HCT116 (cell line): ENCODE data around the gene RANBP17. TPM values are rescaled to one million over a fixed set of nuclear protein-coding genes. Genes with fewer than 3 reads are reported as not detected.

Experiments used
- ATAC-seq: fragments of 200-7000 bp; cut with Tn5 transposase; 2 replicates; pipeline ENCODE4 v1.9.1; 2020; ENCODE audit warnings: mild to moderate bottlenecking, moderate library complexity
- BruUV-seq: library from RNA; stranded (reverse); fragments of 400-500 nt; replicated peaks from 2 replicates; lab custom pipeline; 2021; lab: Mats Ljungman, UMichigan
- CTCF ChIA-PET: fragments of 300-600 bp; sonication (Branson Sonifier 250); formaldehyde crosslinking; loops from one replicate; lab custom pipeline; 2021; ENCODE audit warnings: antibody characterized with exemption; lab: Charles Lee
- POLR2A ChIA-PET: fragments of 300-600, 350-600 bp; sonication (Branson Sonifier 250); formaldehyde crosslinking; loops from one replicate; lab custom pipeline; 2021; ENCODE audit warnings: antibody characterized with exemption; lab: Charles Lee
- RAD21 ChIA-PET, 2 experiments: fragments of 300-600 bp; sonication (Branson Sonifier 250); formaldehyde crosslinking; loops; one replicate each; lab custom pipeline; 2023; ENCODE audit warnings: low total read pairs in 2 of 2; ENCODE audit not compliant: uncharacterized antibody in 2 of 2, unreplicated experiment in 2 of 2, low non-redundant PET in 1 of 2; lab: Charles Lee
- DNase-seq: peaks from one replicate; pipeline ENCODE4 v3.0.0-alpha.2; 2010; ENCODE audit warnings: low read depth, low spot score
- H2AFZ ChIP-seq: fragments of 200-600 bp; shearing (Covaris generic), sonication (generic); 2 replicates; pipeline ENCODE4 v1.6.1; 2017; ENCODE audit warnings: low read depth, mixed run types, mixed read lengths, antibody characterized with exemption, low read length; ENCODE audit not compliant: poor library complexity, severe bottlenecking
- H3K27ac ChIP-seq: 2 replicates; pipeline ENCODE4 v1.5.1; 2012; ENCODE audit warnings: low read depth, low read length
- H3K27me3 ChIP-seq: fragments of 200-600 bp; sonication (generic); 2 replicates; pipeline ENCODE4 v1.6.1; 2016; ENCODE audit warnings: mixed run types, low read length, mixed read lengths; ENCODE audit not compliant: insufficient read depth
- H3K36me3 ChIP-seq, 2 experiments: fragments of 200-500 bp in 1 of 2; fragments of 200-600 bp in 1 of 2; sonication (Bioruptor generic) in 1 of 2; sonication (generic) in 1 of 2; 2 replicates each; pipeline versions ENCODE4 v1.5.1 to v1.6.1; 2014 to 2016; ENCODE audit warnings: low read length in 2 of 2, inconsistent platforms in 1 of 2, mixed read lengths in 1 of 2, mixed run types in 1 of 2; ENCODE audit not compliant: insufficient read depth in 2 of 2, control insufficient read depth in 1 of 2
- H3K4me1 ChIP-seq, 2 experiments: fragments of 200-600 bp in 1 of 2; sonication (generic) in 1 of 2; 2 replicates each; pipeline versions ENCODE4 v1.5.1 to v1.6.1; 2012 to 2017; ENCODE audit warnings: low read length in 2 of 2, inconsistent platforms in 1 of 2, mild to moderate bottlenecking in 1 of 2, mixed read lengths in 1 of 2, mixed run types in 1 of 2, moderate library complexity in 1 of 2; ENCODE audit not compliant: insufficient read depth in 2 of 2, control insufficient read depth in 1 of 2
- H3K4me2 ChIP-seq: fragments of 200-600 bp; sonication (generic); 2 replicates; pipeline ENCODE4 v1.6.1; 2017; ENCODE audit warnings: mixed run types, low read length, mixed read lengths
- H3K4me3 ChIP-seq, 2 experiments: fragments of 200-600 bp in 1 of 2; sonication (generic) in 1 of 2; replicated peaks in 1 of 2; 2 replicates each; pipeline ENCODE4 v1.5.1; 2011 to 2016; ENCODE audit warnings: low read length in 2 of 2, control low read depth in 1 of 2, low read depth in 1 of 2, mild to moderate bottlenecking in 1 of 2, mixed read lengths in 1 of 2, mixed run types in 1 of 2
- H3K79me2 ChIP-seq: fragments of 200-600 bp; sonication (generic); 2 replicates; pipeline ENCODE4 v1.6.1; 2017; ENCODE audit warnings: mild to moderate bottlenecking, mixed run types, low read length, moderate library complexity, mixed read lengths; ENCODE audit not compliant: insufficient read depth
- H3K9ac ChIP-seq: fragments of 200-600 bp; sonication (generic); 2 replicates; pipeline ENCODE4 v1.6.1; 2016; ENCODE audit warnings: low read length, mixed read lengths
- H3K9me2 ChIP-seq: fragments of 200-600 bp; sonication (generic), shearing (Covaris generic); 2 replicates; pipeline ENCODE4 v1.6.1; 2017; ENCODE audit warnings: mixed run types, mild to moderate bottlenecking, moderate library complexity; ENCODE audit not compliant: insufficient read depth
- H3K9me3 ChIP-seq, 2 experiments: fragments of 200-500 bp in 1 of 2; fragments of 200-600 bp in 1 of 2; sonication (Bioruptor generic) in 1 of 2; sonication (generic) in 1 of 2; 2 replicates each; pipeline ENCODE4 v1.6.1; 2014 to 2017; ENCODE audit warnings: low read length in 2 of 2, mixed read lengths in 2 of 2, inconsistent platforms in 1 of 2, low read depth in 1 of 2, mild to moderate bottlenecking in 1 of 2, mixed run types in 1 of 2, moderate library complexity in 1 of 2; ENCODE audit not compliant: control insufficient read depth in 1 of 2, insufficient read depth in 1 of 2
- H4K20me1 ChIP-seq: fragments of 200-600 bp; sonication (generic), shearing (Covaris generic); 2 replicates; pipeline ENCODE4 v1.6.1; 2017; ENCODE audit warnings: mixed run types, mild to moderate bottlenecking, moderate library complexity; ENCODE audit not compliant: insufficient read depth
- CBX3 ChIP-seq: IDR thresholded peaks from 2 replicates; pipeline ENCODE4 v1.6.1; 2012; ENCODE audit warnings: low read depth
- CEBPB ChIP-seq: IDR thresholded peaks from 2 replicates; pipeline ENCODE4 v1.6.1; 2012; ENCODE audit warnings: low read depth
- EGR1 ChIP-seq: IDR thresholded peaks from 2 replicates; pipeline ENCODE4 v1.6.1; 2012; ENCODE audit warnings: low read depth
- ELF1 ChIP-seq: IDR thresholded peaks from 2 replicates; pipeline ENCODE4 v1.6.1; 2012; ENCODE audit warnings: low read depth, borderline replicate concordance
- JUND ChIP-seq: IDR thresholded peaks from 2 replicates; pipeline ENCODE4 v1.6.1; 2012
- MAX ChIP-seq: IDR thresholded peaks from 2 replicates; pipeline ENCODE4 v1.6.1; 2012
- POLR2A ChIP-seq: IDR thresholded peaks from 2 replicates; pipeline ENCODE4 v1.7.0; 2011; ENCODE audit warnings: borderline replicate concordance; ENCODE audit not compliant: insufficient read depth, insufficient read length; ENCODE audit errors: extremely low read depth
- POLR2AphosphoS5 ChIP-seq: IDR thresholded peaks from 2 replicates; pipeline ENCODE4 v1.6.1; 2011; ENCODE audit warnings: mild to moderate bottlenecking, low read depth, low read length, moderate library complexity
- SRF ChIP-seq: IDR thresholded peaks from 2 replicates; pipeline ENCODE4 v1.6.1; 2012; ENCODE audit warnings: low read depth
- YY1 ChIP-seq: IDR thresholded peaks from 2 replicates; pipeline ENCODE4 v1.6.1; 2011; ENCODE audit warnings: low read length, low read depth, moderate library complexity, mild to moderate bottlenecking; ENCODE audit not compliant: insufficient replicate concordance; ENCODE audit errors: extremely low read depth
- intact Hi-C: fragments of 100-400 bp; cut with micrococcal nuclease; formaldehyde crosslinking; loops from 2 replicates; pipeline ENCODE4 v1.10.0; 2022
- total RNA-seq: library from RNA; stranded (reverse); gene quantifications from one replicate; pipeline ENCODE4 v1.2.1, GENCODE V29; 2021; ENCODE audit not compliant: unreplicated experiment
- TF ChIP-seq, protein P1 (sequence below): IDR thresholded peaks from 2 replicates; pipeline ENCODE4 v1.6.1; 2011; ENCODE audit warnings: mild to moderate bottlenecking, low read length, moderate library complexity; ENCODE audit not compliant: insufficient replicate concordance; ENCODE audit errors: extremely low read depth

Gene RANBP17
- total RNA-seq, 1 experiment from 2014 or later, result 18.2 TPM

GRCh38 chr5:170892196-170892595 is 30.4 kb downstream of the RANBP17 start:
- no peaks in the 10 kb centered on the region for H3K9me2 ChIP-seq
- DNase-seq (no peak), ATAC-seq (no peak)
- intact Hi-C loops, result loop anchor here (10.0 kb wide), 1 partner anchor 147 kb away; no protein-coding TSS in a partner anchor
- no peaks in the 10 kb centered on the region for H3K9me3 ChIP-seq
- TF ChIP-seq JUND, result no peak
- no peak for TF ChIP-seq SRF
- TF ChIP-seq ELF1, result no peak
- no peak for TF ChIP-seq POLR2A
- TF ChIP-seq POLR2AphosphoS5, result no peak
- TF ChIP-seq, protein P1, sequence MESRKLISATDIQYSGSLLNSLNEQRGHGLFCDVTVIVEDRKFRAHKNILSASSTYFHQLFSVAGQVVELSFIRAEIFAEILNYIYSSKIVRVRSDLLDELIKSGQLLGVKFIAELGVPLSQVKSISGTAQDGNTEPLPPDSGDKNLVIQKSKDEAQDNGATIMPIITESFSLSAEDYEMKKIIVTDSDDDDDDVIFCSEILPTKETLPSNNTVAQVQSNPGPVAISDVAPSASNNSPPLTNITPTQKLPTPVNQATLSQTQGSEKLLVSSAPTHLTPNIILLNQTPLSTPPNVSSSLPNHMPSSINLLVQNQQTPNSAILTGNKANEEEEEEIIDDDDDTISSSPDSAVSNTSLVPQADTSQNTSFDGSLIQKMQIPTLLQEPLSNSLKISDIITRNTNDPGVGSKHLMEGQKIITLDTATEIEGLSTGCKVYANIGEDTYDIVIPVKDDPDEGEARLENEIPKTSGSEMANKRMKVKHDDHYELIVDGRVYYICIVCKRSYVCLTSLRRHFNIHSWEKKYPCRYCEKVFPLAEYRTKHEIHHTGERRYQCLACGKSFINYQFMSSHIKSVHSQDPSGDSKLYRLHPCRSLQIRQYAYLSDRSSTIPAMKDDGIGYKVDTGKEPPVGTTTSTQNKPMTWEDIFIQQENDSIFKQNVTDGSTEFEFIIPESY, result no peak
- TF ChIP-seq MAX, result no peak
- no peak for TF ChIP-seq YY1
- TF ChIP-seq EGR1, result no peak
- no peak for TF ChIP-seq CEBPB
- TF ChIP-seq CBX3, result no peak
- H3K27ac ChIP-seq, result no peak overlapping the region
- no peak overlapping the region for H3K4me3 ChIP-seq
- ChIA-PET POLR2A (no interaction called here), RAD21 (no interaction called here), CTCF (no interaction called here)
- peaks cover 7% of the 10 kb centered on the region; the same call in 1 of the 2 replicates for H3K79me2 ChIP-seq
- no peak overlapping the region for H3K4me2 ChIP-seq
- peaks cover 5% of the 10 kb centered on the region; the same call in 1 of the 2 replicates for H4K20me1 ChIP-seq
- no peak overlapping the region for H2AFZ ChIP-seq
- H3K4me1 ChIP-seq, result no peaks in the 10 kb centered on the region
- no TSS peak for BruUV-seq
- no peaks in the 10 kb centered on the region for H3K27me3 ChIP-seq
- H3K9ac ChIP-seq, result no peak overlapping the region
- no peaks in the 10 kb centered on the region for H3K36me3 ChIP-seq
